Right lobe of liver (tissue), 4 donors: ENCODE data around the gene ADCY9.

Source experiments
- POLR2A ChIP-seq: fragments of 450-650 bp; IDR thresholded peaks from one replicate; pipeline ENCODE4 v1.6.1; 2017; ENCODE audit warnings: antibody characterized with exemption, mild to moderate bottlenecking
- TF ChIP-seq, protein P1 (sequence below), 4 donors: fragments of 200-600 bp in 3 of 4; fragments of 450-650 bp in 1 of 4; IDR thresholded peaks; one replicate each; pipeline versions ENCODE4 v1.5.1 to v1.8.0; 2016 to 2022; ENCODE audit warnings: antibody characterized with exemption in 4 of 4, mild to moderate bottlenecking in 2 of 4
- donor health status: DM: no; HTN: no; CAD: no.
- donor health status: DM: no; HTN: no; CAD: no.
- donor health status: DM: no; HTN: yes; CAD: no.

DNA sequence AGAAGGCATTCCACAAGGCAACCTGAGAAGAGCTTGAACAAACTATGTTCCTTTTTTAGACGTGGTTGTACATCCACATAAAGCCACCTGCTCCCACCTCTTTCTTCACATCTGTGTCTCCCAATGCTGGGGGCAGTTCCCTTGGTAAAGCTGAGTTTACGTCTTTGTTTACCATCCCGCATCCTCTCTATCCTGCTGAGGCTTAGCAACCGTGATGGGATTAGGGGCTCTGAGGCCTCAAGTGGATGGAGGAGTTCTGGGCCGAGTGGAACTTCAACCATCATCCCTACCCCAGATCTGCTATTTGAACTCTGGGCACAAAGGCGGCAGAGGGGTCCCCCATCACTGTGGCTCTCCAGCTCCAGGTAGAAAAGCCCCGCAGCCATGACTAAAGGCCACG is 141.5 kb downstream of the ADCY9 start:
- TF ChIP-seq, protein P1, sequence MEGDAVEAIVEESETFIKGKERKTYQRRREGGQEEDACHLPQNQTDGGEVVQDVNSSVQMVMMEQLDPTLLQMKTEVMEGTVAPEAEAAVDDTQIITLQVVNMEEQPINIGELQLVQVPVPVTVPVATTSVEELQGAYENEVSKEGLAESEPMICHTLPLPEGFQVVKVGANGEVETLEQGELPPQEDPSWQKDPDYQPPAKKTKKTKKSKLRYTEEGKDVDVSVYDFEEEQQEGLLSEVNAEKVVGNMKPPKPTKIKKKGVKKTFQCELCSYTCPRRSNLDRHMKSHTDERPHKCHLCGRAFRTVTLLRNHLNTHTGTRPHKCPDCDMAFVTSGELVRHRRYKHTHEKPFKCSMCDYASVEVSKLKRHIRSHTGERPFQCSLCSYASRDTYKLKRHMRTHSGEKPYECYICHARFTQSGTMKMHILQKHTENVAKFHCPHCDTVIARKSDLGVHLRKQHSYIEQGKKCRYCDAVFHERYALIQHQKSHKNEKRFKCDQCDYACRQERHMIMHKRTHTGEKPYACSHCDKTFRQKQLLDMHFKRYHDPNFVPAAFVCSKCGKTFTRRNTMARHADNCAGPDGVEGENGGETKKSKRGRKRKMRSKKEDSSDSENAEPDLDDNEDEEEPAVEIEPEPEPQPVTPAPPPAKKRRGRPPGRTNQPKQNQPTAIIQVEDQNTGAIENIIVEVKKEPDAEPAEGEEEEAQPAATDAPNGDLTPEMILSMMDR (IDR thresholded peaks at IDR 0.05): no peak
- TF ChIP-seq POLR2A: no peak
